H1 (cell line): ENCODE data around the gene ZNF346. TPM values are rescaled to one million over a fixed set of nuclear protein-coding genes. Genes with fewer than 3 reads are reported as not detected.

ENCODE experiments used
- CTCF ChIA-PET: fragments of 300-600 bp; sonication (Branson Sonifier 250); formaldehyde crosslinking; loops from one replicate; lab custom pipeline; 2021; ENCODE audit not compliant: partially characterized antibody; lab: Charles Lee
- POLR2A ChIA-PET: fragments of 300-600 bp; sonication (Branson Sonifier 250); formaldehyde crosslinking; loops from one replicate; lab custom pipeline; 2021; ENCODE audit warnings: inconsistent platforms; ENCODE audit not compliant: partially characterized antibody; lab: Charles Lee
- DNase-seq, 2 experiments: peaks; one replicate each; pipeline versions ENCODE4 v3.0.0 to v3.0.0-alpha.2; 2010 to 2022; ENCODE audit warnings: low spot score in 2 of 2, low read depth in 1 of 2, mixed read lengths in 1 of 2
- FAIRE-seq: peaks from 2 replicates; lab custom pipeline; 2011; peaks lifted over from hg19 to GRCh38; lab: Jason Lieb, UNC
- H2AFZ ChIP-seq: 2 replicates; pipeline ENCODE4 v1.8.1; 2012; ENCODE audit warnings: low read length, inconsistent platforms
- H2AK5ac ChIP-seq: 2 replicates; pipeline ENCODE4 v1.6.1; 2013; ENCODE audit warnings: low read depth, low read length
- H2BK120ac ChIP-seq: replicated peaks from 2 replicates; pipeline ENCODE3; 2013; ENCODE audit warnings: low read depth, low read length, inconsistent platforms
- H2BK12ac ChIP-seq: 2 replicates; pipeline ENCODE4 v1.6.1; 2013; ENCODE audit warnings: low read depth, low read length
- H2BK15ac ChIP-seq: 2 replicates; pipeline ENCODE4 v1.6.1; 2013; ENCODE audit warnings: low read length
- H2BK20ac ChIP-seq: 2 replicates; pipeline ENCODE4 v1.6.1; 2013; ENCODE audit warnings: low read length
- H2BK5ac ChIP-seq: 2 replicates; pipeline ENCODE4 v1.6.1; 2013; ENCODE audit warnings: low read depth, low read length
- H3K14ac ChIP-seq: 2 replicates; pipeline ENCODE4 v1.6.1; 2013; ENCODE audit warnings: inconsistent platforms; ENCODE audit not compliant: insufficient read length
- H3K18ac ChIP-seq: 2 replicates; pipeline ENCODE4 v1.6.1; 2013; ENCODE audit warnings: low read length; ENCODE audit errors: extremely low read depth
- H3K23ac ChIP-seq: 2 replicates; pipeline ENCODE4 v1.6.1; 2013; ENCODE audit warnings: inconsistent platforms; ENCODE audit not compliant: insufficient read length
- H3K23me2 ChIP-seq: 2 replicates; pipeline ENCODE4 v1.6.1; 2013; ENCODE audit warnings: low read depth, low read length
- H3K27ac ChIP-seq: 2 replicates; pipeline ENCODE4 v1.6.1; 2011; ENCODE audit warnings: low read depth, low read length, inconsistent platforms
- H3K27me3 ChIP-seq, 4 experiments: replicated peaks in 1 of 4; 1 replicate in 1 of 4; 2 replicates in 3 of 4; pipeline versions ENCODE4 v1.6.1 to v1.8.1; 2011 to 2013; ENCODE audit warnings: low read length in 3 of 4, mild to moderate bottlenecking in 3 of 4, inconsistent platforms in 2 of 4, mixed read lengths in 2 of 4, moderate library complexity in 1 of 4; ENCODE audit not compliant: control insufficient read depth in 3 of 4, insufficient read depth in 3 of 4; ENCODE audit errors: extremely low read depth in 1 of 4
- H3K36me3 ChIP-seq, 4 experiments: 2 replicates each; pipeline versions ENCODE4 v1.6.1 to v1.8.1; 2011 to 2013; ENCODE audit warnings: mild to moderate bottlenecking in 4 of 4, low read length in 3 of 4, moderate library complexity in 2 of 4, control low read depth in 1 of 4, inconsistent platforms in 1 of 4; ENCODE audit not compliant: insufficient read depth in 4 of 4, control insufficient read depth in 2 of 4
- H3K4ac ChIP-seq: replicated peaks from 2 replicates; pipeline ENCODE3; 2013; ENCODE audit warnings: low read length, low read depth, mixed read lengths, inconsistent platforms; ENCODE audit not compliant: insufficient read length
- H3K4me1 ChIP-seq, 4 experiments: replicated peaks in 1 of 4; 1 replicate in 1 of 4; 2 replicates in 3 of 4; pipeline versions ENCODE4 v1.6.1 to v1.8.1; 2011 to 2013; ENCODE audit warnings: low read length in 3 of 4, inconsistent platforms in 2 of 4, mixed read lengths in 1 of 4; ENCODE audit not compliant: insufficient read depth in 4 of 4, control insufficient read depth in 3 of 4
- H3K4me2 ChIP-seq, 2 experiments: 2 replicates each; pipeline versions ENCODE4 v1.6.1 to v1.8.1; 2011 to 2013; ENCODE audit warnings: low read depth in 2 of 2, low read length in 2 of 2, control low read depth in 1 of 2, inconsistent platforms in 1 of 2, mild to moderate bottlenecking in 1 of 2; ENCODE audit not compliant: insufficient read depth in 1 of 2
- H3K4me3 ChIP-seq, 4 experiments: fragments of 200-600, 300-600 bp in 1 of 4; sonication (generic), shearing (Covaris generic), sonication (Bioruptor Twin) in 1 of 4; 2 replicates each; pipeline versions ENCODE4 v1.5.1 to v1.8.1; 2011 to 2016; ENCODE audit warnings: low read length in 4 of 4, low read depth in 3 of 4, control low read depth in 2 of 4, inconsistent platforms in 2 of 4, mild to moderate bottlenecking in 2 of 4, mixed read lengths in 1 of 4, moderate library complexity in 1 of 4; ENCODE audit not compliant: insufficient read depth in 2 of 4; ENCODE audit errors: extremely low read depth in 1 of 4
- H3K56ac ChIP-seq: replicated peaks from 2 replicates; pipeline ENCODE3; 2013; ENCODE audit warnings: low read depth, mild to moderate bottlenecking, mixed read lengths, low read length, inconsistent platforms; ENCODE audit not compliant: insufficient read length
- H3K79me1 ChIP-seq: 2 replicates; pipeline ENCODE4 v1.6.1; 2013; ENCODE audit warnings: low read depth, low read length, control low read depth
- H3K79me2 ChIP-seq, 2 experiments: 2 replicates each; pipeline versions ENCODE4 v1.6.1 to v1.8.1; 2012 to 2013; ENCODE audit warnings: low read length in 2 of 2, mild to moderate bottlenecking in 2 of 2, inconsistent platforms in 1 of 2; ENCODE audit not compliant: insufficient read depth in 2 of 2, control insufficient read depth in 1 of 2
- H3K9ac ChIP-seq, 4 experiments: replicated peaks in 1 of 4; 1 replicate in 1 of 4; 2 replicates in 3 of 4; pipeline versions ENCODE4 v1.6.1 to v1.8.1; 2011 to 2013; ENCODE audit warnings: low read depth in 3 of 4, low read length in 3 of 4, control low read depth in 2 of 4, mild to moderate bottlenecking in 2 of 4, moderate library complexity in 2 of 4, inconsistent platforms in 1 of 4; ENCODE audit errors: extremely low read depth in 1 of 4
- H3K9me3 ChIP-seq, 2 experiments: 2 replicates each; pipeline versions ENCODE4 v1.6.1 to v1.8.1; 2012 to 2013; ENCODE audit warnings: mild to moderate bottlenecking in 2 of 2, moderate library complexity in 2 of 2, control low read depth in 1 of 2, inconsistent platforms in 1 of 2, low read depth in 1 of 2, low read length in 1 of 2, mixed read lengths in 1 of 2; ENCODE audit not compliant: insufficient read depth in 2 of 2
- H4K20me1 ChIP-seq, 2 experiments: replicated peaks in 1 of 2; 2 replicates each; pipeline versions ENCODE3 to v1.8.1; 2011 to 2013; ENCODE audit warnings: inconsistent platforms in 2 of 2, low read length in 2 of 2, mild to moderate bottlenecking in 1 of 2; ENCODE audit not compliant: insufficient read depth in 2 of 2, control insufficient read depth in 1 of 2
- H4K5ac ChIP-seq: 2 replicates; pipeline ENCODE4 v1.6.1; 2013; ENCODE audit warnings: low read length, low read depth, mixed read lengths, inconsistent platforms; ENCODE audit not compliant: insufficient read length
- H4K8ac ChIP-seq: 2 replicates; pipeline ENCODE4 v1.8.0; 2013; ENCODE audit warnings: mild to moderate bottlenecking, moderate library complexity, low read length, inconsistent platforms; ENCODE audit not compliant: insufficient read depth; ENCODE audit errors: extremely low read depth
- H4K91ac ChIP-seq: replicated peaks from 2 replicates; pipeline ENCODE3; 2013; ENCODE audit warnings: low read length, mixed read lengths, inconsistent platforms; ENCODE audit not compliant: insufficient read length
- BRCA1 ChIP-seq: IDR thresholded peaks from 2 replicates; pipeline ENCODE4 v1.6.1; 2012; ENCODE audit warnings: low read depth, low read length, improper control_type of control experiment
- CBX5 ChIP-seq: fragments of 300-800, 300-1000 bp; sonication (generic); IDR thresholded peaks from 2 replicates; pipeline ENCODE4 v1.7.1; 2016; ENCODE audit warnings: antibody characterized with exemption, low read length, low read depth
- CEBPB ChIP-seq: IDR thresholded peaks from 2 replicates; pipeline ENCODE4 v1.6.1; 2012; ENCODE audit warnings: low read depth, low read length
- JUND ChIP-seq: IDR thresholded peaks from 2 replicates; pipeline ENCODE4 v1.6.1; 2011; ENCODE audit warnings: mild to moderate bottlenecking, improper control_type of control experiment, low read length
- KDM4A ChIP-seq: IDR thresholded peaks from one replicate; pipeline ENCODE4 v1.7.1; 2012; ENCODE audit warnings: low read depth, mild to moderate bottlenecking, moderate library complexity, low read length, inconsistent platforms; ENCODE audit not compliant: severe bottlenecking
- RNF2 ChIP-seq: fragments of 200-900, 300-1000 bp; sonication (generic); IDR thresholded peaks from 2 replicates; pipeline ENCODE4 v1.7.1; 2016; ENCODE audit warnings: borderline replicate concordance, low read depth, mild to moderate bottlenecking, antibody characterized with exemption, low read length; ENCODE audit not compliant: poor library complexity, severe bottlenecking; ENCODE audit errors: missing control alignments
- USF2 ChIP-seq: IDR thresholded peaks from 2 replicates; pipeline ENCODE4 v1.6.1; 2011; ENCODE audit warnings: low read length, improper control_type of control experiment
- WGBS, 2 experiments: shearing (Covaris generic) in 1 of 2; methylation state at CpG; one replicate each; pipeline versions ENCODE4 v1.1.6 to v1.1.7; 2013 to 2015; ENCODE audit warnings: low lambda C conversion rate in 2 of 2, mixed read lengths in 2 of 2, inconsistent platforms in 1 of 2, low coverage in 1 of 2, missing lambda C conversion rate in 1 of 2; ENCODE audit not compliant: insufficient replicate concordance in 2 of 2, insufficient coverage in 1 of 2, insufficient read length in 1 of 2; ENCODE audit errors: extremely low coverage in 1 of 2, missing lambda C conversion rate in 1 of 2; 5-methylcytosine and 5-hydroxymethylcytosine counted together
- polyA plus RNA-seq, 7 experiments: library from polyadenylated mRNA; depleted of rRNA in 3 of 7; stranded (reverse) in 5 of 7; unstranded in 2 of 7; fragments of >200 nt in 5 of 7; fragments of 200-250 nt in 2 of 7; gene quantifications; 1 replicate in 5 of 7; 2 replicates in 1 of 7; 4 replicates in 1 of 7; pipeline versions ENCODE4 v1.2.1 to v1.2.3, GENCODE V29; 2011 to 2013; ENCODE audit warnings: missing spikeins in 2 of 7, mixed read lengths in 2 of 7
- total RNA-seq: library from RNA; stranded (reverse); fragmentation: NEBNext Ultra II Directional; extraction: Animal tissue kit (Norgen Biotek cat#: 25700); gene quantifications from 2 replicates; pipeline ENCODE4 v1.2.1, GENCODE V29; 2021

The ZNF346 gene
- total and polyA plus RNA-seq, 2 of the 8 experiments (the other 6 are each of a cell fraction or from before 2014, with no cell fraction given): 19.9 to 20.8 TPM

- H3K79me1 ChIP-seq: no peaks in the 10 kb centered on the region
- no peak overlapping the region for H3K4me3 ChIP-seq
- no peak overlapping the region for H4K5ac ChIP-seq
- H3K4ac ChIP-seq: no peak overlapping the region
- no peaks in the 10 kb centered on the region for H3K23me2 ChIP-seq
- H3K27me3 ChIP-seq: no peaks in the 10 kb centered on the region
- no peak overlapping the region for H3K14ac ChIP-seq
- H3K27ac ChIP-seq: no peak overlapping the region
- H4K20me1 ChIP-seq: no peaks in the 10 kb centered on the region
- H2BK120ac ChIP-seq: no peak overlapping the region
- H3K4me2 ChIP-seq: no peak overlapping the region
- TF ChIP-seq RNF2 (no peak), JUND (no peak), CBX5 (no peak), USF2 (no peak), CEBPB (no peak), KDM4A (no peak), BRCA1 (no peak)
- DNase-seq (no peak), FAIRE-seq (no peak)
- H2AK5ac ChIP-seq: no peak overlapping the region
- no peak overlapping the region for H2BK20ac ChIP-seq
- H2BK15ac ChIP-seq: no peak overlapping the region
- no peak overlapping the region for H3K9ac ChIP-seq
- H2AFZ ChIP-seq: no peak overlapping the region
- WGBS, 2 experiments: 83% methylated on average over 6 of the region's 6 CpGs; no CpG with 5 or more reads in 1 of the 2 experiments
- H4K8ac ChIP-seq: no peak overlapping the region
- H3K23ac ChIP-seq: no peak overlapping the region
- no peaks in the 10 kb centered on the region for H3K4me1 ChIP-seq
- H4K91ac ChIP-seq: no peak overlapping the region
- H3K79me2 ChIP-seq: no peaks in the 10 kb centered on the region
- peaks cover 0 to 9% (median 0%) of the 10 kb centered on the region in 4 experiments; a peak in 4 of 8 replicates for H3K36me3 ChIP-seq
- no peak overlapping the region for H3K56ac ChIP-seq
- H2BK5ac ChIP-seq: no peak overlapping the region
- ChIA-PET CTCF (interaction anchor here (0.5 to 11.8 kb wide), 2 partner anchors 47 to 142 kb away, joined by 3 to 170 read pairs; no protein-coding TSS in a partner anchor), POLR2A (interaction anchor here (1.1 kb wide), 1 partner anchor 214 kb away, joined by 5 read pairs; no protein-coding TSS in a partner anchor)
- H3K9me3 ChIP-seq: no peaks in the 10 kb centered on the region
- H3K18ac ChIP-seq: no peak overlapping the region
- no peak overlapping the region for H2BK12ac ChIP-seq
Observed at GRCh38 chr5:177065491-177065890, 43.0 kb downstream of the ZNF346 start.
